Type B pancreatic cell (in vitro differentiated cells): Measurements from ENCODE around the gene PRDM16. TPM values are rescaled to one million over a fixed set of nuclear protein-coding genes. Genes with fewer than 3 reads are reported as not detected.

Experiments
- DNase-seq: peaks from one replicate; pipeline ENCODE4 v3.0.0; 2021; ENCODE audit warnings: mixed read lengths; ENCODE audit not compliant: unreplicated experiment; ENCODE audit errors: extremely low spot score
- H3K27ac Mint-ChIP-seq: 2 replicates; pipeline ENCODE4 v1.8.0; 2021; ENCODE audit warnings: mild to moderate bottlenecking, mixed read lengths
- H3K27me3 Mint-ChIP-seq: 2 replicates; pipeline ENCODE4 v1.8.0; 2021; ENCODE audit warnings: mixed read lengths
- H3K36me3 Mint-ChIP-seq: 2 replicates; pipeline ENCODE4 v1.8.0; 2021; ENCODE audit warnings: mixed read lengths
- H3K4me1 Mint-ChIP-seq: one replicate; pipeline ENCODE4 v1.8.0; 2021; ENCODE audit warnings: mixed read lengths; ENCODE audit not compliant: unreplicated experiment
- H3K4me3 Mint-ChIP-seq: 2 replicates; pipeline ENCODE4 v1.8.0; 2021; ENCODE audit warnings: mild to moderate bottlenecking, mixed read lengths
- H3K9me3 Mint-ChIP-seq: 2 replicates; pipeline ENCODE4 v1.8.0; 2021; ENCODE audit warnings: mixed read lengths
- CTCF ChIP-seq: fragments of 200-600 bp; sonication (generic); conservative IDR thresholded peaks from 2 replicates; pipeline ENCODE4 v1.5.0; 2021; ENCODE audit warnings: antibody characterized with exemption, mild to moderate bottlenecking
- total RNA-seq: library from RNA; stranded (reverse); gene quantifications from 2 replicates; pipeline ENCODE4 v1.2.1, GENCODE V29; 2021; ENCODE audit warnings: low replicate concordance

The PRDM16 gene
- total RNA-seq, 1 donor from 2014 or later = 23.6 TPM

DNA sequence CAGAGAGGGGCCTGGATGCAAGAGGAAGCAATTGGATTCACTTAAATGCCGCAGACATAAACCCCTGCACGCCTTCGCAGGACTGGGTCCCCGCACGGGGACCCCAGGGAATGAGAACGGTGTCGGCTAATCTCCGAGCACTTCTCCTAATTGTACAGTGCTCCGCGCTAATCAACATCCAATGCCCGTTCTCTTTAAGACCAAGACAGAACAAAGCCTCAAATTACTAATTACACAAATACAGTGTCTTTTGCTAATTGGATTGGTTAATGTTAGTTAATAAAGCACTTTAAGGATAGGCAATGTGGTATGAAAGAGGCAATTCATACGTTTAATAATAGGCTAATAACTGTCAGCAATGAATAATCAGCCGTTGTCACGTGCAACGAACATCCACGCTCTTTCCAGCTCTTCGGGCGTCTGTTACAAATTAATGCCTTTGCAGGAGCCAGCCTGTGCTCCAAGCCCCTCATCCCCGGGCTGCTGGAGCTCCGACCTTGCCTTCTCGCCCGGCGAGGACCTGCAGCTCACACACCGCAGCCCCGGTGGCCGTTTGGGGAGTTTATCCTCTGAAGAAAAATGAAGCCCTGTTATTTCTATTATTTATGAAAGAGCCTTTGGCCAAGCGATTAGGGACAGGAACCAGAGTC is 157.8 kb downstream of the PRDM16 start:
- Mint-ChIP-seq H3K4me1 (peaks cover 41% of the 10 kb centered on the region), H3K27ac (no peak overlapping the region), H3K27me3 (peaks cover 51% of the 10 kb centered on the region), H3K9me3 (no peaks in the 10 kb centered on the region), H3K4me3 (peak overlapping the region; percentile 35), H3K36me3 (no peaks in the 10 kb centered on the region)
- DNase-seq = no peak
- peak; percentile 42 for TF ChIP-seq CTCF

- Mint-ChIP-seq H3K27ac (no peak overlapping the region), H3K9me3 (no peaks in the 10 kb centered on the region), H3K4me3 (no peak overlapping the region), H3K4me1 (peaks cover 40% of the 10 kb centered on the region), H3K36me3 (no peaks in the 10 kb centered on the region), H3K27me3 (peaks cover 56% of the 10 kb centered on the region)
- no peak for DNase-seq
- no peak for TF ChIP-seq CTCF
Measured at GRCh38 chr1:3227351-3227704, 158.3 kb downstream of the PRDM16 start.

DNA sequence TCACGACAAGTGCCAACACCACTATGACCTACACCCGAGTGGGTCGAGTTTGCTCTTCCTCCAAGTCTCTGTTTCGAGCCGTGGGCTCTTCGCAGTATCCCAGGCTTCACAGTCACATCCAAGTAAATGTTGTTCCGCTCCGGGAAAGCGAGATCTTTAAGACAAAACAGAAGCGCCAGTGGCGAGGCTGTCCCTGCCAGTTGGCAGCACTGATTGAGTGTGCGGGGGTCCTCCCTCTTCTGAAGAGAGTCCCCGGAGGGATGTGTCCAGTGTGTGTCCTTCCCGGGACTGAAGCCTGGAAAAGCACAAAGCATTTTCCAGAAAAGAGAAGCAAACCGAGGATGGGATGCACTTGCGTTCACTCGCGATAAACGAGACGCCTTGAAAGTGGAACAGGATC is 158.9 kb downstream of the PRDM16 start:
- H3K9me3 Mint-ChIP-seq = no peaks in the 10 kb centered on the region
- no peak overlapping the region for H3K4me3 Mint-ChIP-seq
- TF ChIP-seq CTCF = no peak
- no peak for DNase-seq
- peaks cover 37% of the 10 kb centered on the region for H3K4me1 Mint-ChIP-seq
- H3K27me3 Mint-ChIP-seq = peaks cover 61% of the 10 kb centered on the region
- no peaks in the 10 kb centered on the region for H3K36me3 Mint-ChIP-seq
- no peak overlapping the region for H3K27ac Mint-ChIP-seq

- H3K27ac Mint-ChIP-seq = no peak overlapping the region
- H3K27me3 Mint-ChIP-seq = peaks cover 57% of the 10 kb centered on the region
- DNase-seq = no peak
- H3K36me3 Mint-ChIP-seq = no peaks in the 10 kb centered on the region
- H3K4me3 Mint-ChIP-seq = no peak overlapping the region
- H3K9me3 Mint-ChIP-seq = no peaks in the 10 kb centered on the region
- H3K4me1 Mint-ChIP-seq = peaks cover 30% of the 10 kb centered on the region
- no peak for TF ChIP-seq CTCF
Measured at GRCh38 chr1:3229081-3229725, 160.2 kb downstream of the PRDM16 start.

- peaks cover 44% of the 10 kb centered on the region for H3K27me3 Mint-ChIP-seq
- no peaks in the 10 kb centered on the region for H3K36me3 Mint-ChIP-seq
- no peaks in the 10 kb centered on the region for H3K9me3 Mint-ChIP-seq
Measured at GRCh38 chr1:3230553-3230952, 161.6 kb downstream of the PRDM16 start.

More at GRCh38 chr1:3230553-3230952, 161.6 kb downstream of the PRDM16 start:
- no peak for DNase-seq
- TF ChIP-seq CTCF = no peak
- Mint-ChIP-seq H3K4me1 (peaks cover 17% of the 10 kb centered on the region), H3K4me3 (no peak overlapping the region), H3K27ac (no peak overlapping the region)
